Effector memory CD8-positive, alpha-beta T cell (primary cell): ENCODE results near the gene CRTC3.
"Not testable (repeated sequence)": the region's sequence is repeated elsewhere in the genome, so short reads cannot be mapped to it uniquely, and the experiment has no call there.

ENCODE experiments used
- ATAC-seq: fragments of 150-1000 bp; cut with Tn5 transposase; replicated peaks from 2 replicates; pipeline ENCODE4 v1.10.0; 2021; ENCODE audit warnings: mild to moderate bottlenecking, moderate library complexity
- DNase-seq, 3 experiments: peaks; one replicate each; pipeline ENCODE4 v3.0.0; 2021
- H3K27ac Mint-ChIP-seq, 2 donors: one replicate each; pipeline ENCODE4 v1.8.0; 2022; ENCODE audit warnings: mild to moderate bottlenecking in 2 of 2, mixed read lengths in 2 of 2, moderate library complexity in 2 of 2
- H3K27me3 Mint-ChIP-seq, 2 donors: one replicate each; pipeline ENCODE4 v1.8.0; 2022; ENCODE audit warnings: mixed read lengths in 2 of 2
- H3K36me3 Mint-ChIP-seq: one replicate; pipeline ENCODE4 v1.8.0; 2022; ENCODE audit warnings: mild to moderate bottlenecking, moderate library complexity, mixed read lengths; ENCODE audit not compliant: insufficient read depth
- H3K4me1 Mint-ChIP-seq, 2 donors: one replicate each; pipeline ENCODE4 v1.8.0; 2022; ENCODE audit warnings: low read depth in 2 of 2, mixed read lengths in 2 of 2
- H3K4me3 Mint-ChIP-seq, 2 donors: one replicate each; pipeline ENCODE4 v1.8.0; 2022; ENCODE audit warnings: mild to moderate bottlenecking in 2 of 2, mixed read lengths in 2 of 2, moderate library complexity in 2 of 2
- H3K9me3 Mint-ChIP-seq, 2 donors: one replicate each; pipeline ENCODE4 v1.8.0; 2022; ENCODE audit warnings: mixed read lengths in 2 of 2

Gene CRTC3

GRCh38 chr15:90500171-90500570 lies 29.6 kb upstream of the CRTC3 start:
- H3K4me3 Mint-ChIP-seq, result no peak overlapping the region
- peaks cover 70% of the 10 kb centered on the region for H3K36me3 Mint-ChIP-seq
- no peak for DNase-seq
- peak overlapping the region; percentile 11 to 61 for H3K27ac Mint-ChIP-seq
- H3K9me3 Mint-ChIP-seq, result no peaks in the 10 kb centered on the region
- no peaks in the 10 kb centered on the region for H3K27me3 Mint-ChIP-seq
- ATAC-seq, result no peak
- H3K4me1 Mint-ChIP-seq, result peaks cover 0 to 3% of the 10 kb centered on the region in 2 donors

DNA sequence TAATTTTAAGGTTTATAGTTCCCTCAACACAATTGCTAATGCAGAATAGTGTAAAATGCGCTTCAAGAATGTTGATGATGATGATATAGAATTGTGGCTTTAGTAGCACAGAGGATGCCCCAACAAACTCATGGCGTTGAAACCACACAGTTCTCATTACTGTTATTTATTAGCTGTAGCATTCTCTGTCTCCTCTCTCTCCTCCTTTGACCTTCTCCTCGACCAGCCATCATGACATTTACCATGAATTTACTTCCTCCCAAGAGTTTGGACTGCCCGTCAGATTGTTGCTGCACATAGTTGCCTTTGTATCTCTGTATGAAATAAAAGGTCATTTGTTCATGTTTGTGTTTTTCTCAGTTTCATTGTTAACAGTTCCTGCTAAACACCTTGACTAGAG lies 27.8 kb upstream of the CRTC3 start:
- no peak for DNase-seq
- Mint-ChIP-seq H3K27ac (no peak overlapping the region), H3K9me3 (no peaks in the 10 kb centered on the region), H3K27me3 (no peaks in the 10 kb centered on the region), H3K4me1 (peaks cover 0 to 3% of the 10 kb centered on the region in 2 donors), H3K36me3 (peaks cover 52% of the 10 kb centered on the region), H3K4me3 (no peak overlapping the region)
- no peak for ATAC-seq

DNA sequence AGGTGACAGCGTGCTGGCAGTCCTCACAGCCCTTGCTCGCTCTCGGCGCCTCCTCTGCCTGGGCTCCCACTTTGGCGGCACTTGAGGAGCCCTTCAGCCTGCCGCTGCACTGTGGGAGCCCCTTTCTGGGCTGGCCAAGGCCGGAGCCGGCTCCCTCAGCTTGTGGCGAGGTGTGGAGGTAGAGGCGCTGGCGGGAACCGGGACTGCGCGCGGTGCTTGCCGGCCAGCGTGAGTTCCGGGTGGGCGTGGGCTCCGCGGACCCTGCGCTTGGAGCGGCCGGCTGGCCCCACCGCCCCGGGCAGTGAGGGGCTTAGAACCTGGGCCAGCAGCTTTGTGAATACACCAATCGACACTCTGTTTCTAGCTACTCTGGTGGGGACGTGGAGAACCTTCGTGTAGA lies 18.9 kb upstream of the CRTC3 start:
- DNase-seq, H3K9me3 Mint-ChIP-seq, H3K36me3 Mint-ChIP-seq, ATAC-seq, H3K4me3 Mint-ChIP-seq, H3K27me3 Mint-ChIP-seq, H3K27ac Mint-ChIP-seq, H3K4me1 Mint-ChIP-seq: not testable (repeated sequence)

GRCh38 chr15:90511211-90511618 lies 18.5 kb upstream of the CRTC3 start:
- DNase-seq, result peak in 1 of 3 experiments; percentile 5
- Mint-ChIP-seq H3K27ac (peak overlapping the region in 1 of 2 donors; percentile 12), H3K4me3 (peak overlapping the region; percentile 30 to 68)
- H3K9me3 Mint-ChIP-seq, H3K27me3 Mint-ChIP-seq, H3K36me3 Mint-ChIP-seq, H3K4me1 Mint-ChIP-seq, ATAC-seq: not testable (repeated sequence)

- Mint-ChIP-seq H3K36me3 (peaks cover 6% of the 10 kb centered on the region), H3K27me3 (no peaks in the 10 kb centered on the region), H3K4me3 (no peak overlapping the region), H3K27ac (no peak overlapping the region), H3K4me1 (peaks cover 5 to 9% of the 10 kb centered on the region in 2 donors), H3K9me3 (no peaks in the 10 kb centered on the region)
- DNase-seq, result no peak
- no peak for ATAC-seq
Measured at GRCh38 chr15:90512276-90512675, 17.4 kb upstream of the CRTC3 start.

DNA sequence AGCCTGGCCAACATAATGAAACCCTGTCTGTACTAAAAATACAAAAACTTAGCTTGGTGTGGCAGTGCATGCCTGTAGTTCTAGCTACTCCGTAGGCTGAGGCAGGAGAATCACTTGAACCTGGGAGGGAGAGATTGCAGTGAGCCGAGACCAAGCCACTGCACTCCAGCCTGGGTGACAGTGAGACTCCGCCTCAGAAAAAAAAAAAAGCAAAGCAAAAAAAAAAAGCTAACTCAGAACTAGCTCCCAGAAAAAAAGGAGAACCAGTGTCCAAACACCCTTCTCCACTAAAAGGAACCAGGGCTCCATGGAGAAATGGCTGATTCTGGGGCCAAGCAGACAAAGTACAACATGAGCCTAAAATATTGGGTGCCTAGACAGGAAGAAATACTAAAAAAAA lies 16.7 kb upstream of the CRTC3 start:
- peaks cover 5 to 9% of the 10 kb centered on the region in 2 donors for H3K4me1 Mint-ChIP-seq
- no peaks in the 10 kb centered on the region for H3K27me3 Mint-ChIP-seq

GRCh38 chr15:90513448-90513847 lies 16.3 kb upstream of the CRTC3 start:
- Mint-ChIP-seq H3K4me3 (no peak overlapping the region), H3K4me1 (peaks cover 5 to 9% of the 10 kb centered on the region in 2 donors), H3K27me3 (no peaks in the 10 kb centered on the region), H3K36me3 (peaks cover 6% of the 10 kb centered on the region), H3K27ac (no peak overlapping the region), H3K9me3 (no peaks in the 10 kb centered on the region)
- ATAC-seq, result no peak
- DNase-seq, result no peak

More for the DNA sequence above, 16.7 kb upstream of the CRTC3 start:
- no peak overlapping the region for H3K4me3 Mint-ChIP-seq
- no peak for ATAC-seq
- peaks cover 6% of the 10 kb centered on the region for H3K36me3 Mint-ChIP-seq
- no peak for DNase-seq
- no peaks in the 10 kb centered on the region for H3K9me3 Mint-ChIP-seq
- H3K27ac Mint-ChIP-seq, result no peak overlapping the region

DNA sequence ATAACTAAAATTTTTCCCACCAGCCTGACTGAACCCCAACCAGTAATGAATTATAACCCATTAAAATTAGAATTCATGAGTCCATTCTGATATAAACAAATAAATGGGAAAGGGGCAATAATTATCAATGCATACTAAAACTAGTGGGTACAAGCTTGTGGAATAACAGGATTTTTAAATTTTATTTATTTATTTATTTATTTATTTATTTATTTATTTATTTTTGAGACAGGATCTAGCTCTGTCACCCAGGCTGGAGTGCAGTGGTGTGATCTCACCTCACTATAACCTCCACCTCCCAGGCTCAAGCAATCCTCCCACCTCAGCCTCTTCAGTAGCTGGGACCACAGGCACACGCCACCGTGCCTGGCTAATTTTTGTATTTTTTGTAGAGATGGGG lies 15.8 kb upstream of the CRTC3 start:
- H3K4me3 Mint-ChIP-seq, H3K27me3 Mint-ChIP-seq, H3K36me3 Mint-ChIP-seq, H3K9me3 Mint-ChIP-seq, H3K4me1 Mint-ChIP-seq, ATAC-seq, H3K27ac Mint-ChIP-seq, DNase-seq: not testable (repeated sequence)

DNA sequence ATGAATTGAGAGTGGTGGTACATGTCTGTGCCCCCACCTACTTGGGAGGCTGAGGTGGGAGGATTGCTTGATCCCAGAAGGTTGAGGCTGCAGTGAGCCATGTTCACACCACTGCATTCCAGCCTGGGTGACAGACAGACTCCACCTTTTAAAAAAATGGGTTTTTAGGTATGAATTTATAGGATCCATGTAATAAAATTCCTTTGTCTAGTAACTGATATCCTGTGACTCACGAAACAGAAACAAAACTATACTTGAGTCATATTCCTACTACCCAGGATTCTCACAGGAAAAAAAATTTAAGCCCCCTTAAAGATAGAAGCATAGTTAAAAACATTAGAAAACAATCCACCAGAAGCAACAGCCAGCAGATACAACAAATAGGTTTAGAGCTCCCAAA lies 10.0 kb upstream of the CRTC3 start:
- Mint-ChIP-seq H3K27me3 (no peaks in the 10 kb centered on the region), H3K27ac (no peak overlapping the region), H3K4me1 (no peaks in the 10 kb centered on the region), H3K9me3 (no peaks in the 10 kb centered on the region), H3K36me3 (no peaks in the 10 kb centered on the region), H3K4me3 (no peak overlapping the region)
- DNase-seq (no peak), ATAC-seq (no peak)

GRCh38 chr15:90520365-90520764 lies 9.4 kb upstream of the CRTC3 start:
- Mint-ChIP-seq H3K9me3 (no peaks in the 10 kb centered on the region), H3K4me3 (no peak overlapping the region), H3K27me3 (no peaks in the 10 kb centered on the region), H3K27ac (no peak overlapping the region), H3K36me3 (no peaks in the 10 kb centered on the region), H3K4me1 (no peaks in the 10 kb centered on the region)
- ATAC-seq, result no peak
- DNase-seq, result no peak

DNA sequence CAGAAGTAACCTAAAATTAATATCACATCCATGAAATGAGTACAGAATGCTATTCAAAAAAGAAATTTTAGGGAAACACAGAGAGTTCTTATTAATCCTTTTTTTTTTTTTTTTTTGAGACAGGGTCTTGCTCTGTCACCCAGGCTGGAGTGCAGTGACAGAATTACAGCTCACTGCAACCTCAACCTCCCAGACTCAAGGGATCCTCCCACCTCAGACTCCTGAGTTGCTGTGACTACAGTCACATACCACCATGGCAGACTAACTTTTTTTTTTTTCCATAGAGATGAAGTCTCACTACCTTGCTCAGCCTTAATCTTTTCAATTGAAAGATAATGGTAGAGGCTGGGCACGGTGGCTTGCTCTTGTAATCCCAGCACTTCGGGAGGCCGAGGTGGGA lies 6.3 kb upstream of the CRTC3 start:
- no peaks in the 10 kb centered on the region for H3K27me3 Mint-ChIP-seq
- no peaks in the 10 kb centered on the region for H3K9me3 Mint-ChIP-seq
- H3K27ac Mint-ChIP-seq, result peak overlapping the region in 1 of 2 donors; percentile 32
- H3K4me1 Mint-ChIP-seq, result no peaks in the 10 kb centered on the region
- DNase-seq, result no peak
- ATAC-seq, result no peak
- peaks cover 2% of the 10 kb centered on the region for H3K36me3 Mint-ChIP-seq
- H3K4me3 Mint-ChIP-seq, result no peak overlapping the region

GRCh38 chr15:90524018-90524803 lies 5.5 kb upstream of the CRTC3 start:
- not testable (repeated sequence) for DNase-seq, H3K4me3 Mint-ChIP-seq, H3K4me1 Mint-ChIP-seq, ATAC-seq, H3K27me3 Mint-ChIP-seq, H3K27ac Mint-ChIP-seq, H3K9me3 Mint-ChIP-seq, H3K36me3 Mint-ChIP-seq

DNA sequence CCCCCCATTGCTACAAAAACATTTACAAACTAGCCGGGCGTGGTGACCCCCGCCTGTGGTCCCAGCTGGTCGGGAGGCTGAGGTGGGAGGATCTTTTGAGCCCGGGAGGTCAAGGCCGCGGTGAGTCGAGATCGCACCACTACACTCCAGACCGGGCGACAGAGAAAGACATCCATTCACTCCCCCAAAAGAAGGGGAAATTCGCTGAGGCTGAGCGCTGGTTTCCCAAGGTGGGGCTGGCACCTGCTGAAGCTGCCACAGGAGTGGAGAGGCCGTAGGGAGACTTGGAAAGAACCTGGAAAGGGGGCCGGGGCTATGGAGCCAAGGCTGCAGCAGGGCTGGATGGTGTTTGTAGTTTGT lies 732 bp upstream of the CRTC3 start:
- peak overlapping the region; percentile 88 to 94 for H3K4me3 Mint-ChIP-seq
- DNase-seq (no peak), ATAC-seq (no peak)
- peaks cover 17% of the 10 kb centered on the region for H3K36me3 Mint-ChIP-seq
- H3K4me1 Mint-ChIP-seq, result peaks cover 19 to 37% of the 10 kb centered on the region in 2 donors
- H3K27ac Mint-ChIP-seq, result peak overlapping the region; percentile 82 to 88
- H3K27me3 Mint-ChIP-seq, result no peaks in the 10 kb centered on the region
- no peaks in the 10 kb centered on the region for H3K9me3 Mint-ChIP-seq

DNA sequence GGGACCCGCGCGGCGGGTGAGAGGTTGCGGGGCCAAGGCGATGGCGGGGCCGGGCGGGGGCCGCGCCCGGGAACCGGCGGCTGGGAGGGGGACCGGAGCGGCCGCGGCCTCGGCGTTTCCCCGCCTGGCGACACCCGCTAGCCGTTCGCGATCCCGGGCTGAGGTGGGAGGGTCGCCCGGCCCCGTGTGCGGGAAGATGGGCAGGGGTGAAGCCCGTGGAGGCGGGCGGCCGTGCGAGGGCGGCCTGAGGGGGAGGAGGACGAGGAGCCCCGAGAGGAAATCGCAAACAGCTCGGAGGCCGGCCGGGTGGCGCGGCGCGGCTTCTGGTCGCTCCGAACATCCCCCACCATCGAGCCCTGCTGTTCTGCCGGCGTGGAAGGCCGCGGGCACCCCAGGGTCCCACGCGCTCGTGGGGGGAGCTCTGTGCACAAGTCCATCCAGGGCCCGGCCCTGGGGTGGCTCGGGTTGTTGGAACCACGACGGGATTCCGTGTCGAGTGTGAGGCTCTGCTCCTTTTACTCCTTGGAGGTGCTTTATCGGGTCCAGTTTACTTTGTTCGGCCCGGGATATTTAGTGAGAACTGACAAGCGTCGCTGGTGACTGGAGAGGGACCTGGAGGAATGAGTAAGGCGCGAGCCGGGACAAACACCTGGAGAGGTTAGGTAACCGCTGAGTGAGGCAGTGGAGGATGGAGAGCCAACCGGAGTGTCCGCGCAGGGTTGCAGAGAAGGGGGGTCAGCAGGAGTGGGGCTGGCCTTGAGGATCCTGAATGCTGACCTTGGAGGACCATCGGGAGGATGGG lies 728 bp downstream of the CRTC3 start:
- Mint-ChIP-seq H3K4me1 (peaks cover 25 to 46% of the 10 kb centered on the region in 2 donors), H3K36me3 (peaks cover 17% of the 10 kb centered on the region), H3K27ac (peak overlapping the region; percentile 84 to 88), H3K9me3 (no peaks in the 10 kb centered on the region), H3K27me3 (no peaks in the 10 kb centered on the region), H3K4me3 (peak overlapping the region; percentile 88 to 94)
- DNase-seq, result peak; percentile 31 to 39 (median 38)
- ATAC-seq, result peak; percentile 60
